GM21381 (cell line): Measurements from ENCODE around the gene CD300H.

Source experiments
- ATAC-seq: cut with Tn5 transposase; IDR thresholded peaks from one replicate; pipeline ENCODE4 v1.9.1; 2021; ENCODE audit warnings: mild to moderate bottlenecking, moderate library complexity; ENCODE audit not compliant: unreplicated experiment

CD300H gene

DNA sequence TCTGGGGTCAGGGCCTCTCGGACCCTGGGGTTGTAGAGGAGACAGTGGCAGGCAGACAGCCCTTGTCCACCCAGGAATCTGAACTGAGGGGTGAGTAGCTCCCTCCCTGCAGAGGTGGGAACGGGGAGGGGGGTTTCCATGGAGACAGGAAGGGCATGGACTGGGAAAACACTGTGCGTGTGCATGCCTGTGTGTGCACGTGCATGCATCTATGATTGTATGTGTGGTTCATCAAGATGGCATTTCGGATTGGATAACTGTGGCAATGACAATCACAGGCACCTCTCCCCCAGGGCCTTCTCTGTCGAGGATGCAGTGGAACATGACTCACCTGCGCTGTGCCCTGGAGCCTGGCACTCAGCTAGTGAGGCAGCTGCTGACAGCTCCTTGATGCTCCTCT lies 15.3 kb downstream of the CD300H start:
- ATAC-seq: no peak

DNA sequence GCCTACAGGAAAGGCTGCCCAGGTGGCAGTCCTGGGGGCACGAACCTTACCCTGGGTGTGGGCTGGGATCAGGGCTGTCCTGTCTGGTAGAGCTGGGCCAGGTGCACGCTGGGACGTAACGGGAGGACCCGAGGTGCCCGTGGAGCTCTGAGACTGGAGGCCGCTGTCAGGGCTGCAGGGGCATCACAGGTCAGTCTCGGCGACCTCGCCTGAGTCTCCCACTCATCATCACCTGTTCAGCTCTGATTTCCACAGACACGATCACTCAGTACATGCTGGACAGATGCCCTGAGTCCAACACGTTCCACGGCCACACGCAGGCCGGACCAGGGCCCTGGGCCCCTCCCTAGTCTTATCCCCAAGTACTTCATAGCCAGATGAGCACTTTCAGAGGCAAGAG lies 16.7 kb downstream of the CD300H start:
- ATAC-seq: no peak

DNA sequence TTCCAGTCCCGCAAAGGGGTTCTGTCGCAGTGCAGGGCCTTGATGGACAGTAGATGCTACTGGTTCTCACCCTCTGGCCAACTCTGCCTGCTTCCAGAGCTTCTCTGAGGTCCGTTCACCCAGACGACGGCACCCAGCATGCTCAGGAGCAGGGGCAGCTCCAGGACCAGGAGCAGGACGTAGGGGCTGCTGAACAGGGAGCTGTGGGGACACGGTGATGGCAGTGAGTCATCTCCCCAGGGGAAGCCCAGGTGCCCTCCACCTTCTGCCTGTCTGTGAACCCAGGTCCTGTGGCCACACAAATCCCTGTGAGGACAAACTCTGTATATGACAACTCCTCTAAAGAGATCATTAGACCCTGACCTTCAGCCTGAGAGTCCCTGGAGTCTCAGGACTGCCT lies 18.0 kb downstream of the CD300H start:
- ATAC-seq: no peak

DNA sequence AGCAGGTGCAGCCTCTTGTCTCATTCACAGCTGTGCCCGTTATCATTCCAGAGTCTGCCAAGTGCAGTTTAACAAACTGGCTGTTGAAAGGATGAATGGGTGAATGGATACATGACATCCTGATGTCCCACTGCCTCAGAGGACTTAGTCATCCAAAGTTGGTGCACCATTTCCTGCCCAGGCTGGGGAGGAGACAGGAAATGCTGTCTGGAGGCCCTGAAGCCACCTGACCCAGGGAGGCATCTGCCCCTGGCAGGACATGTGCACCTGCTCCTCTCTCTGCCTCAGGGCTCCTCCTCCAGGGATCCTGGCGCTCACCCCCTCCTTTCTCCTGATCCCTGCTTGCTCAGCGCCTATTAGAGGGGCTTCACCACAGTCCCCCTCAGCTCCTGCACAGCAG lies 19.6 kb downstream of the CD300H start:
- no peak for ATAC-seq

DNA sequence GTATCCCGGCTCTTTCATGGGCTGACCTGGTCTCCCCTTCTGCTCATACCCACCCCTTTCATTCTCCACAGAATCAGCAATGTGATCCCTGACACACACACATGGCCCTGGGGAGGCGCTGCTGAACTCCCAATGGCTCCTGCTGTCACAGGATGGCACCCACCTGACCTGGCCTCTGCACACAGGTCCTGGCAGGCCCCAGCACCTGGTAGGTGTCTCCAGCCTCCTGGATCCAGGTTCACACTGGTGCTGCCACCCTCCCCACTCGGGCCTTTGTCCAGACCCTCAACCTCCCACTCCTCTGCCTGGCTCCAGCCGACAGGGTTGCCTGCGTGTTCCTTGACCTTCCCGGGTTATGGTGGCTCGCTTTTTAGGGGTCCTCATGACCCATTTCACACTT lies 20.0 kb downstream of the CD300H start:
- no peak for ATAC-seq

DNA sequence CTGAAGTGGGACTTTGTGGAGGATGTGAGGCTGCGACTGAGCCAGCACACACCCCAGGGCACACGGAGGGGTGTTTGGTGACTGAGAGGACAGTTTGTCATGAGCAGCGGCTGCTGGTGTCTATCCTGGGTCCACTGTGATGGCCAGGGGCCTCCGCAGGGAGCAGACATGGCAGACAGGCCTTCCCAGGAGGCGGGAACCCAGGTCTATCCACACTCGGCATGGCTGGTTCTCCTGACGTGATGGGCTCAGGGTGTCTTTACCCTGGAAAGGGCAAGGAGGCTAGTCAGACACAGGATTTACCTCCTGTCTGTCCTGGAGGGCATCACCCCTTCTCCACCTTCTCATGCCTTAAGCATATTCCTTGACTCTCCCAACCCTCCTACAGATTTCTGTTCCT lies 20.7 kb downstream of the CD300H start:
- no peak for ATAC-seq

DNA sequence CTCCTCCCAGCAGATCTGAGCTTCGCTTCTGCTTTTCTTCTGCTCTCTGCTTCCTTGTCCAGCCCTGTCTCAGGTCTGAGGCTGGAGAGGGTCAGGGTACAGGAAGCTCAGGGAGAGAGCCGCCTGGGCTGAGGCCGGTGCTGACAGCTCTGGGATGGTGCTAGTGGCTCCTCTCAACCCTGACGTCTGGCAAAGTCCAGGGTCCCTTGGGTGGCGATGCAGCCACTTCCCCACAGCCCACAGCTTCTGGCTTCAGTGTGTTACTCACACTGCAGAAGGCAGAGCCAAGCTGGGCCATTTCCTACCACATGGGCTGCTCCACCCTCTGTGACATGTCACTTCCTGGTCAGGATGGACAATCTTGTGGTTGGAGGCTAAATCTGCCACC lies 21.5 kb downstream of the CD300H start, which contains the start of gene CD300C:
TSS of gene CD300C (minus strand) at position 273 of the 388 bp plus-strand sequence. CDS start 333 bp downstream, outside the sequence.
- ATAC-seq: no peak

DNA sequence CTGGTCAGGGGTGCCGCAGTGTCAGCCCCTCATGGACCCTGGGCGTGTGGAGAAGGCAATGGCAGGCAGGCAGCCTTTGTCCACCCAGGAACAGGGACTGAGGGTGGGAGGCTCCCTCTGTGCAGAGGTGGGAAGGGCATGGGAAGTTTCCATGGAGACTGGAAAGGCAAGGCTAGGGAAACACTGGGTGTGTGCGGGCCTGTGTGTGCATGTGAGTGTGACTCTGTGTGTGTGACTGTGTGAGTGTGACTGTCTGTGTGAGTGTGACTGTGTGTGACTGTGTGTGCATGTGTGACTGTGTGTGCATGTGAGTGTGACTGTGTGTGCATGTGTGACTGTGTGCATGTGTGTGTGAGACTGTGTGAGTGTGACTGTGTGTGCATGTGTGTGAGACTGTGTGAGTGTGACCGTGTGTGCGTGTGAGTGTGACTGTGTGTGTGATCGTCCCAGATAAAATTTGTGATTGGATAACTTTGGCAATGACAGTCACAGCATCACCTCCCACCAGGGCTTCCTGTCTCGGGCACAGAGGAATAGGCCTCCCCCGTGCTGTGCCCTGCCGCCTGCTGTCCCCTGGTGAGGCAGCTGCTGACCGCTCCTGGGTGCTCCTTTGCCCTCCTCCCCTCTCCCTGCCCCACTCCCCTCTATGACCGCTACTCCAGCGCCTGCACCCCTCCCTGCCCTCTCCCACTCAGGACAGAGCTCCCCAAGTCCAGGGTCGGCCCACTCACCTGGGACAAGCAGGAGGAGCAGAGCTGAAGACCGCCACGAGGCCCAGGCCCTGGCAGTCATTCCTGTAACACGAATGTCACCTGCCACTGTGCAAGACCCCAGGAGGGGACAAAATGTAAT lies 22.1 kb downstream of the CD300H start:
- no peak for ATAC-seq

DNA sequence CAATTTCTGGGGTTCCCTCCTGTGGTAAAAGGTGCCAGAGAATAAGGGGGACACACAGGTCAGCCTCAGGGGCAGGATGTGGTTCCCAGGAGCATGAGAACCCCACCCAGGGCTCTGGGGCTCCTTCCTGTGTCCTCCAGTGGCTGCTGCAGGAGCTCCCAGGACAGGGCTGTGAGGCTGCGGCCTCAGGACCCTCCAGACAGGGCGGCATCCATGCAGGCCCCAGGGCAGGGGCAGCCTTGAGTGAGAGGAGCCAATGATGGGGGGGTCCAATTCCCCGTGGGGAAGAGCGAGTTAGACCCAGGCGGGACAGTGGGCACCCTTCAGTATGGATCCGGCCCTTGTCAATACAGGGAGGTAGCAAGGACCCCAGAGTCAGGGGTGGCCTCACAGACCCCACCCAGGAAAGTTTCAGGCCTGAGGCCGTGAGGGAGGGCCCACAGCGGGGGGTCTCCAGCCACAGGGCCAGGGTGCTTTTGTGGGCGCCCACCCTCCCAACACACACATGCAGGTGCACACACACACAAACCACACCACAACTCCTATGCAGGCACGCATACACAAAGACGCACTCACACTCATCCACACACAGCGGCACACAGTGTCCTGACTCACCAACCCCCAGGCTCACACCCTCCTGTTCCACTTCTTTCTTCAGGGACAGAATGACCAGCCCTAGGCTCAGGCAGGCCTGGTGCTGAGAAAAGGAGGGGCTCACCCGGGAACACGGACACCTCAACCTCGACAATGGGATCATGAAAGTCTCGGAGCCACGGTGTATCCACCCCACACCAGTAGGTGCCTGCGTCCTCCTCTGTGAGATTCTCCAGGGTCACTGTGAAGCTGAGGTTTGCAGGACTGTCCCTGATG lies 23.2 kb downstream of the CD300H start:
- ATAC-seq: no peak

DNA sequence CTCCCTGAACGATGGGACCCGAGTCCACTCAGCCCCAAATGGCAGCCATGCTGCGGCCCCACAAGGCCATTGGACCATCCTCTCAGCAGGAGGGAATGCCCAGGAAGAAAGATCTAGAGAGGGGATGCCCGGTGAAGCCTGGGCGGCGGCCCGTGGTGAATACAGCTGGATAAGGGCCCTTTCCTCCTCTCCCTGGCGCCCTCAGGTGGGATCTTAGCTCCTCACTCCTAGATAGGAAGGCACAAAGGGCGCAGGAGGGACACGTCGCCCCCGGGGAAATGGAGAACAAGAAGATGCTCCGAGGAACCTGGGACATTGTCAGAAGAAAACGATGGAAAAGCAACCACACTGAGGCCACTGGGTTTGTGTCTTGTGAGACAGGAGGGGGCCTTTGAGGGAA lies 23.9 kb downstream of the CD300H start:
- ATAC-seq: no peak

DNA sequence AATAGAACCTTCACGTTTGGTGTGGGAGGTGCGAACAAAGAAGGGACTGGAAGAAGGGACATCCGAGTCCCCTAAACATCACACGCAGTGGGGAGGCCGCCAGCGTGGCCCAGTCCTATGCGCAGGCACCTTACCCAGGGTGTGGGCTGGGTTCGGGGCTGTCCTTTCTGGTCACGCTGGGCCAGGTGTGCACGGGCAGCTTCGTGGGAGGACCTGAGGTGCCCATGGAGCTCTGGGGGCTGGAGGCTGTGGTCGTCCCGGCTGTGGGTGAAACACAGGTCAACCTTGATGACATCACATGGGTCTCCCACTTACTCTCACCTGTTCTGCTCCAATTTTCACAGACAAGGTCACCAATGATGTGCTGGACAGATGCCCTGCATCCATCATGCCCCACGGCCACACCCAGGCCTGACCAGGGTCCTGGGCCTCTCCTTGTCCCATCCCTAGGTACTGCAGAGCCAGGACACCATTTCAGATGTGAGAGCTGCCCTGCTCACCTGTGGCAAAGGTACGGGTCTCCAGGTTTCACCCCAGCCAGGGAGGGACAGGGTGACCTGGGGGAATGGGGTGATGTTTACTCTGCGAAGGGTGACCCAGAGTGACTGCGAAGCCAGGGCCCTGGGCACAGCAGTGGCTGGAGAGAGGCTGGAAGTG lies 24.5 kb downstream of the CD300H start:
- no peak for ATAC-seq

DNA sequence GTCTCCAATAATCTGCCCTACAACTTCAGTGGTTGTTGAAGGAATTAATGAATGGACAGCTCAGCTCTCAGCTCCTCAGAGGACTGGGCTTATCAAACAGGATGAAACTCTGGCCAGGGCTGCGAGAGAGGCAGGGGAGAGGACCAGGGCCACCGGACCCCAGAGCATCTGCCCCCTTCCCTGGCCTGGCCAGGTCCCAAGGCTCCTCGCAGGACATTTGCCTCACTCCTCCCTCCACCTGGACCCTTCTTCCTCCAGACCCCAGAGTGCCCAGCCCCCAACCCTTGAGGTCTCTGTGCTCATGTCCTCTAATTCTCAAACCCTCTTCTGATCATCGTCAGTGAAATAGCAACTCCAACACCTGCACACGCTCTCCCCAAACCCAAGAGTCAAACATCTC lies 25.1 kb downstream of the CD300H start:
- no peak for ATAC-seq

DNA sequence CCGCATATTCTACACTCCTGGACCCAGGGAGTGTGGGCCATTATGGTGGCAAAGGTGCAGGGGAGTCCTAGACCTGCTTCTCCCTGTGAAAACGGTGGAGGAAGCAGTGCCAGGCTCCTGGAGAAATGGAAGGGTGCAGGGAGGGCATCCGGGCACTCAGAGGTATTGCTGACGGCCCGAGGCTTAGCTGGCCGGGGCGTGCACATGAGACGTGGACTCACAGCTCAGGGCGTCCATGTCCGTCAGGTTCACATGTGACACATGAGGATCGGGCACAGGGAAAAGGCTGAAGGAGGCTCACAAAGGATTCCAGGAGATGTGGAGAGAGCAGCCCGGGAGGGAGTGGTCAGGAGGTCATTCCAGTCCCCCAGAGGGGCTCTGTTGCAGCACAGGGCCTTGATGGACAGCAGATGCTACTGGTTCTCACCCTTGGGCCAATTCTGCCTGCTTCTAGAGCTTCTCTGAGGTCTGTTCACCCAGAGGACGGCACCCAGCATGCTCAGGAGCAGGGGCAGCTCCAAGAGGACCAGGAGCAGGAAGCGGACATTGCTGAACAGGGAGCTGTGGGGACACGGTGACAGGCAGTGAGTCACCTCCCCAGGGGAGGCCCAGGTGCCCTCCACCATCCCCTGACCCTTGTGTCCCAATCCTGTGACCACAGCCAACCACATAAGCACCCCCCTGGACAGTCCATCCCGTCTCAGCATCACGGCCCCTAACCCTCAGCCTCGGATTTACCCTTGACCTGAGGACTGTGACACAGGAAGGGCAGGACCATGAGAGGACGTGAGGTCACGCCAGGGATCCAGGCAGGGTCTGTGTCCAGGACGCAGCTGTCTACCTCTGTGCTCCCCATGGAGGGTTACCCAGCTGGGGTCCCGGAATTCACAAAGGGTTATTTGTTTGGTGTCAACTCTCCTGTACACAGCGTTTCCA lies 25.9 kb downstream of the CD300H start:
- no peak for ATAC-seq

DNA sequence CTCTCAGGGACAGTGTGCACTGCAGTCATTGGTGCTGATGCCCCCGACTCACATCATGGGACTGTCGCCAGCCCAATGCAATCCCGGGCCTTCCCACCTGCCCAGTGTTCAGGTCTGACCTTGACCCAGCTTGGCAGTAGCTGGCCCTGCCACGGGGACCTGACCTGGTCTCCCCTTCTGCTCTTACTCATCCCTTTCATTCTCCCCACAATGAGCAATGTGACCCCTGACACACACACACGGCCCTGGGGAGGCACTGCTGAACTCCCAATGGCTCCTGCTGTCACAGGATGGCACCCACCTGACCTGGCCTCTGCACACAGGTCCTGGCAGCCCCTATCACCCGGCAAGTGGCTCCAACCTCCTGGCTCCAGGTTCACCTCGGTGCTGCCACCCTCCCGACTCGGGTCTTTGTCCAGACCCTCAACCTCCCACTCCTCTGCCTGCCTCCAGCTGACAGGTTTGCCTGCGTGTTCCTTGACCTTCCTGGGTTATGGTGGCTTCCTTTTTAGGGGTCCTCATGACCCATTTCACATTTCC lies 28.0 kb downstream of the CD300H start:
- ATAC-seq: no peak

DNA sequence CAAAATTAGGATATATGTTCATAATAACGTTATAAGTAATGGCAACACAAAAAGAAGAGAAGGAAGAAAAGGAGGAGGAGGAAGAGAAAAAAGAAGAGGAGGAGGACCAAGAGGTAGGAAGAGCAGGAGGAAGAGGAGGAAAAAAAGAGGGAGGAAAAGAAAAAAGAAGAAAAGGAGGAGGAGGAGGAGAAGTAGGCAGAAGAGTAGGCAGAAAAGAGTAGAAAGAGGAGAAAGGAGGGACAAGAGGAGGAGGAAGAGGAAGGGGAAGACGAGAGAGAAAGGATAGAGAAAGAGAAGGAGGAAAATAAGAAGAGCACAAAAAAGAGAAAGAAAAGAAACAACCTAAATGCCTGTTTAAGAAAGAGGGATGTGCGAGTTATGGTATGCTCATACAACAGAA lies 30.4 kb downstream of the CD300H start:
- ATAC-seq: no peak

DNA sequence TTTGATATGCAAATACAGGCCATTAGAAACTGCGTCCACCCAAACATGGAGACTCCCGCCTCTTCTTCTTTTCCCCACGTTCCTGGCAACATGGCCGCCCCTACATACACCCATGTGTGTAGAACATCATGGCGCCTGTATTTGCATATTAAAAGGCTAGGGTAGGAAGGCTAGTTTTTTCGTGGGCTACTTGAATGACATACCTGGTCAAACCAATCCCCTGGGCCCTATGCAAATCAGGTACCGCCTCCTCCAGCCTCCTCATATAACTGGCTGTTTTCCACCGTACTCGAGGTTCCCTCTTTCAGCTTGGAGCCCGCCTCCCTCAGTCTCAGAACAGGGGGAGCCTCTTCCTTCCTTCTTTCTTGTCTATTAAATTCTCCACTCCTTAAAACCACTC lies 35.2 kb downstream of the CD300H start:
- ATAC-seq: no peak

DNA sequence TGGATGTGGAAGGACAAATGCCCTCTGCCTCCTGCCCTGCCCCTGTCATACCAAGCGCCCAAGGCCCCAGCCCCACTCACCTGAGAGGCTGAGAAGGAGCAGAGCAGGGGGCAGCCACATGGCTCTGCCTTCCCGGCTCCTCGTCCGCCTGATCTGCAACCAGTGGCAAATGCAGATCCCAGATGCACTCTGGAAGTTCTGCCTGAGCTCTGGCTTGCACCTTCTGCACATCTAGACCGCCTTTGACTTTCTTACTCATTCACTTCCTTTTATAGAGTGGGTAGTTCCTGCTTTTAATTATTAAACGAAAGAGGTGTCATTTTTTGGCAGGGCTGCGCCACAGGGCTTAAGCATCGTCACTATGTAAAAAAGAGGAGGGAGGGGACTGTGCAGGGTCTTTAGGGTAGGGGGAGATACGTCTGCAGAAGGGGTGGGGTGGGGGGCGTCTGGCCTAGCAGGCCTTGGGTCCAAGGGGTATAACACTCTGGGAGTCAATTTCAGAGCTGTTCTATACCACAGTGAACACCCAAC lies 36.0 kb downstream of the CD300H start, which contains the start of gene CD300LB:
TSS of gene CD300LB (minus strand) at position 245 of the 531 bp plus-strand sequence. CDS start at position 120, 125 bp downstream.
- no peak for ATAC-seq

DNA sequence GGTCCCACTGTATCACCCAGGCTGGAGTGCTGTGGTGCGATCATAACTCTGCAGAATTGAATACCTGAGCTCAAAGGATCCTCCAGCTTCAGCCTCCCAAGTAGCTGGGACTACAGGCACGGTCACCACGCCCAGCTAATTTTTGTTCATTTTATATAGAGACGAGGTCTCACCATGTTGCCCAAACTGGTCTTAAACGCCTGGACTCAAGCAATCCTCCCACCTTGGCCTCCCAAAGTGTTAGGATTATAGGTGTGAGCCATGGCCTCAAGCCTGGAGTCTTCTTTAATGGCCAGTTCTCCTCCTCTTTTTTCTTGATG lies 36.5 kb downstream of the CD300H start:
- ATAC-seq: no peak

DNA sequence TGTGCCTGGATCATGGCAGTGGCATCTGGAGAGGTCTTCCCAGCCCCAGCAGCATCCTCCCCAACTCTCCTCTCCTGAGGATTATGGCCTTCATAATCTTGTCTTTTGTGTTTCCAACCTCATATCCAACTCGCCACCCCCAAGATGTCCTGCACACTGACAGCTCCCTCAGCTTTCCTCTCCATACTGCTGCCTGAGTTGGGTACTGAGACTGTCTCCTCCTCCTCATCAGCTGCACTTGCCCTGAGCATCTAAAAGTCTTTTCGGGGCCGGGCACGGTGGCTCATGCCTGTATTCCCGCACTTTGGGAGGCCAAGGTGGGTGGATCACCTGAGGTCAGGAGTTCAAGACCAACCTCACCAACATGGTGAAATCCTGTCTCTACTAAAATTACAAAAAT lies 38.1 kb downstream of the CD300H start:
- ATAC-seq: no peak
